Adrenal gland (tissue), 12 donors: Measurements from ENCODE around the gene NDUFAF5. TPM values are rescaled to one million over a fixed set of nuclear protein-coding genes. Genes with fewer than 3 reads are reported as not detected.

Experiments used
- DNase-seq, 7 donors: peaks; one replicate each; pipeline ENCODE4 v3.0.0-alpha.2; 2019 to 2020
- H3K27ac ChIP-seq, 5 donors: fragments of 200-600 bp; sonication (generic) in 4 of 5; 1 replicate in 3 of 5; 2 replicates in 2 of 5; pipeline versions ENCODE4 v1.5.1 to v1.8.0; 2016 to 2020; ENCODE audit warnings: mild to moderate bottlenecking in 1 of 5
- H3K27me3 ChIP-seq: fragments of 200-600 bp; 2 replicates; pipeline ENCODE4 v1.8.0; 2021
- H3K36me3 ChIP-seq, 2 donors: fragments of 200-600 bp; replicated peaks in 1 of 2; 1 replicate in 1 of 2; 2 replicates in 1 of 2; pipeline versions ENCODE4 v1.5.1 to v1.8.0; 2018 to 2022
- H3K4me1 ChIP-seq, 2 donors: fragments of 200-600 bp; replicated peaks in 1 of 2; 1 replicate in 1 of 2; 2 replicates in 1 of 2; pipeline versions ENCODE4 v1.5.1 to v1.8.0; 2018 to 2021
- H3K4me3 ChIP-seq, 4 donors: fragments of 200-600 bp; sonication (generic) in 3 of 4; one replicate each; pipeline ENCODE4 v1.5.1; 2016 to 2018
- H3K9me3 ChIP-seq, 3 donors: fragments of 200-600 bp; sonication (generic) in 1 of 3; replicated peaks in 1 of 3; 1 replicate in 2 of 3; 2 replicates in 1 of 3; pipeline versions ENCODE4 v1.5.1 to v1.8.0; 2016 to 2021
- CTCF ChIP-seq, 6 experiments: fragments of 450-650 bp in 4 of 6; fragments of 200-600 bp in 2 of 6; sonication (generic) in 1 of 6; IDR thresholded peaks; 1 replicate in 5 of 6; 2 replicates in 1 of 6; pipeline versions ENCODE4 v1.5.1 to v1.8.0; 2016 to 2021; ENCODE audit warnings: antibody characterized with exemption in 6 of 6, mild to moderate bottlenecking in 2 of 6, moderate library complexity in 1 of 6
- POLR2A ChIP-seq, 2 donors: fragments of 450-650 bp; IDR thresholded peaks; one replicate each; pipeline ENCODE4 v1.6.1; 2017; ENCODE audit warnings: antibody characterized with exemption in 2 of 2, mild to moderate bottlenecking in 2 of 2, moderate library complexity in 1 of 2
- WGBS, 4 donors: extraction: QIAGEN DNeasy Blood & Tissue Kit in 2 of 4; methylation state at CpG; one replicate each; pipeline versions ENCODE4 v1.1.5 to v1.1.7; 2013 to 2017; 5-methylcytosine and 5-hydroxymethylcytosine counted together
- intact Hi-C, 2 donors: fragments of 100-400 bp; cut with DNase I; formaldehyde crosslinking; loops; one replicate each; pipeline versions ENCODE4 v1.14.1 to v1.15.0; 2022 to 2023
- polyA plus RNA-seq, 3 donors: library from polyadenylated mRNA; stranded (reverse); fragments of 200-250 nt in 2 of 3; fragments of 350-450 nt in 1 of 3; fragmentation: Illumina TruSeq in 1 of 3; extraction: RNeasy Lipid Tissue Mini Kit (QIAGEN cat#74804) in 1 of 3; gene quantifications; one replicate each; pipeline ENCODE4 v1.2.3, GENCODE V29; 2013 to 2014
- total RNA-seq, 9 donors: library from RNA; depleted of rRNA in 4 of 9; stranded (reverse); fragments of >200 nt in 4 of 9; fragments of 120-200 nt in 1 of 9; fragmentation: NEBNext Ultra II Directional in 1 of 9; extraction: Animal tissue kit (Norgen Biotek cat#: 25700) in 1 of 9; gene quantifications; one replicate each; pipeline versions ENCODE4 v1.1.0 to v1.2.4, GENCODE V29; 2013 to 2023
- donor health status: healthy with polysubstance abuse.
- donor health status: Bipolar disorder and iron deficiency.
- donor health status: DM: yes; HTN: yes; CAD: no.
- donor health status: DM: no; HTN: no; CAD: no.
- donor health status: DM: no; HTN: no; CAD: no.
- donor health status: DM: yes; HTN: yes; CAD: no.

NDUFAF5 gene
- total and polyA plus RNA-seq, 12 donors: 6.3 to 54.1 (median 22.9) TPM

- Histone ChIP-seq H3K27ac (no peak overlapping the region), H3K27me3 (no peaks in the 10 kb centered on the region), H3K36me3 (peaks cover 0 to 32% of the 10 kb centered on the region in 2 donors), H3K9me3 (no peaks in the 10 kb centered on the region), H3K4me3 (no peak overlapping the region), H3K4me1 (peaks cover 7 to 16% of the 10 kb centered on the region in 2 donors)
- intact Hi-C loops: loop anchor here in 1 of 2 donors (10.0 kb wide), 1 partner anchor 654 kb away; no protein-coding TSS in a partner anchor
- 95 to 98% (median 97%) methylated on average over 3 of the region's 3 CpGs for WGBS, 4 donors
- no peak for TF ChIP-seq POLR2A (IDR thresholded peaks at IDR 0.05)
- no peak for TF ChIP-seq CTCF (IDR thresholded peaks at IDR 0.05)
- no peak for DNase-seq
Measured at GRCh38 chr20:13778827-13779226, 6.0 kb upstream of the NDUFAF5 start.

GRCh38 chr20:13783528-13783927 lies 1.3 kb upstream of the NDUFAF5 start:
- Histone ChIP-seq H3K9me3 (no peaks in the 10 kb centered on the region), H3K4me1 (peaks cover 22 to 35% of the 10 kb centered on the region in 2 donors), H3K36me3 (peaks cover 0 to 24% of the 10 kb centered on the region in 2 donors), H3K27me3 (no peaks in the 10 kb centered on the region), H3K4me3 (peak overlapping the region in 1 of 4 donors; percentile 85), H3K27ac (no peak overlapping the region)
- no peak for DNase-seq
- WGBS, 4 donors: 91 to 95% (median 92%) methylated on average over 13 of the region's 13 CpGs
- TF ChIP-seq CTCF (IDR thresholded peaks at IDR 0.05) (no peak), POLR2A (IDR thresholded peaks at IDR 0.05) (no peak)
- intact Hi-C loops: no loop called here

GRCh38 chr20:13784271-13784892 lies 446 bp upstream of the NDUFAF5 start:
- 1% methylated on average over 19 to 26 of the region's 26 CpGs for WGBS, 4 donors
- intact Hi-C loops: no loop called here

More at GRCh38 chr20:13784271-13784892, 446 bp upstream of the NDUFAF5 start:
- TF ChIP-seq CTCF (IDR thresholded peaks at IDR 0.05) (no peak), POLR2A (IDR thresholded peaks at IDR 0.05) (no peak)
- Histone ChIP-seq H3K27me3 (no peaks in the 10 kb centered on the region), H3K4me1 (peaks cover 22 to 35% of the 10 kb centered on the region in 2 donors), H3K36me3 (peaks cover 0 to 30% of the 10 kb centered on the region in 2 donors), H3K27ac (peak overlapping the region in 4 of 5 donors; percentile 93 to 96 (median 94)), H3K4me3 (peak overlapping the region; percentile 67 to 99 (median 81)), H3K9me3 (no peaks in the 10 kb centered on the region)
- peak in 1 of 7 donors; percentile 18 for DNase-seq
